NCI-H1092 treated with DMSO at 0.1 percent for 48 hours (cell line): ENCODE data around the gene CCDC57.

ENCODE experiments used
- DNase-seq: peaks from one replicate; lab custom pipeline; 2025; lab: John Stamatoyannopoulos, UW

Gene CCDC57

GRCh38 chr17:82091264-82092066, 121.2 kb downstream of the CCDC57 start:
- no peak for DNase-seq

GRCh38 chr17:82090549-82091263, 121.9 kb downstream of the CCDC57 start:
- no peak for DNase-seq

- no peak for DNase-seq
Observed at GRCh38 chr17:82089723-82090548, 122.7 kb downstream of the CCDC57 start.

- no peak for DNase-seq
Observed at GRCh38 chr17:82088838-82089722, 123.6 kb downstream of the CCDC57 start.

- no peak for DNase-seq
Observed at GRCh38 chr17:82087961-82088837, 124.4 kb downstream of the CCDC57 start.

GRCh38 chr17:82086941-82087906, 125.4 kb downstream of the CCDC57 start:
- no peak for DNase-seq

GRCh38 chr17:82085931-82086764, 126.5 kb downstream of the CCDC57 start:
- no peak for DNase-seq

- no peak for DNase-seq
Observed at GRCh38 chr17:82085031-82085861, 127.4 kb downstream of the CCDC57 start.

GRCh38 chr17:82084373-82085030, 128.1 kb downstream of the CCDC57 start:
- no peak for DNase-seq

GRCh38 chr17:82083533-82084359, 128.9 kb downstream of the CCDC57 start:
- no peak for DNase-seq

- DNase-seq, result no peak
Observed at GRCh38 chr17:82083009-82083408, 129.6 kb downstream of the CCDC57 start.

- no peak for DNase-seq
Observed at GRCh38 chr17:82082456-82082855, 130.2 kb downstream of the CCDC57 start.

GRCh38 chr17:82081966-82082365, 130.7 kb downstream of the CCDC57 start:
- DNase-seq, result no peak

- DNase-seq, result no peak
Observed at GRCh38 chr17:82081546-82081945, 131.1 kb downstream of the CCDC57 start.

GRCh38 chr17:82080789-82081464, 131.7 kb downstream of the CCDC57 start:
- no peak for DNase-seq
